COLO829 (cell line): ENCODE results near the gene PPM1M.

Source experiments
- DNase-seq: peaks from one replicate; pipeline ENCODE4 v3.0.0; 2012; ENCODE audit warnings: low spot score

PPM1M gene

GRCh38 chr3:52297242-52298148, 51.9 kb downstream of the PPM1M start:
- no peak for DNase-seq

- DNase-seq = no peak
These were observed 52.9 kb downstream of the PPM1M start for GRCh38 chr3:52298149-52299098.

GRCh38 chr3:52299247-52299878, 53.8 kb downstream of the PPM1M start:
- no peak for DNase-seq
